ENCODE measurements around the gene STOX2.

The STOX2 gene

DNA sequence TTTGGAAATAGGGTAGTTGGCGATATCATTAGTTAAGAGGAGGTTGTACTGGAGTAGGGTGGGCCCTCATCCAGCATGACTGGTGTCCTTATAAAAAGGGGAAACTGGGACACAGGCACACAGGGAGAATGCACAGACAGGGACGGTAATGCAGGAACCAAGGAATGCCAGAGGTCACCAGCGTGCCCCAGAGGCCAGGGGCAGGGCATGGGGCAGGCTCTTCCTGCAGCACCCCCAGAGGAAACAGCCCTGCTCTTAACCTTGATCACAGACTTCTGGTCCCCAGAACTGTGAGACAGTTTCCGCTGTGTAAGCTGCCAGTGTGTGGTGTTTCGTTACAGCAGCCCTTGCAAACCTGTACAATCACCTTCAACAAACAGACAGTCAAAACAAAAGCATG, 15.9 kb upstream of the STOX2 start:
- no peak for DNase-seq

GRCh38 chr4:183897193-183897592, 7.9 kb upstream of the STOX2 start:
- no peak for DNase-seq

DNA sequence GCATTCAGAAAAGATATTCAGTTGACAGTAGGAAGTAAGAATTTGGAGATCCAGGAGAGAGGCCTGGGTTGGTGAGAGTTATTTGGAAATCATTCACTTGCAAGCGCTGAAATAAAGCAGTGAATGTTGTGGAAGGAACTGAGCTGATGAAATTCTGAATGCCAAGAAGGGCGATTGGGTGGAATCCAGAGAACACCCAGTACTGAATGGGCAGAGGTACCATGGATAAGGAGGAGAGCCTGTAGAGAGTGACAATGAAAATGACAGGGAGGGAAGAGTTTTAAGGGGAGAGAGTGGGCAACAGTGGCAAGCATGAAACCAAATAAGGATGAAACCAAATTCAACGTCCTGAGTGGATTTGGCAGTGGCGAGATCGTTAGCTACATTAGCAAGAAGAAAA, 6.7 kb upstream of the STOX2 start:
- no peak for DNase-seq

GRCh38 chr4:183903021-183903760, 1.9 kb upstream of the STOX2 start:
- DNase-seq, result no peak

GRCh38 chr4:183905593-183906488, 734 bp downstream of the STOX2 start:
- DNase-seq, result peak; percentile 7

GRCh38 chr4:183906489-183906738, 1.3 kb downstream of the STOX2 start:
- no peak for DNase-seq

- no peak for DNase-seq
These were observed 1.9 kb downstream of the STOX2 start for GRCh38 chr4:183906739-183907651.

- DNase-seq, result no peak
These were observed 3.0 kb downstream of the STOX2 start for GRCh38 chr4:183907871-183908683.

GRCh38 chr4:183909187-183909586, 4.1 kb downstream of the STOX2 start:
- no peak for DNase-seq

DNA sequence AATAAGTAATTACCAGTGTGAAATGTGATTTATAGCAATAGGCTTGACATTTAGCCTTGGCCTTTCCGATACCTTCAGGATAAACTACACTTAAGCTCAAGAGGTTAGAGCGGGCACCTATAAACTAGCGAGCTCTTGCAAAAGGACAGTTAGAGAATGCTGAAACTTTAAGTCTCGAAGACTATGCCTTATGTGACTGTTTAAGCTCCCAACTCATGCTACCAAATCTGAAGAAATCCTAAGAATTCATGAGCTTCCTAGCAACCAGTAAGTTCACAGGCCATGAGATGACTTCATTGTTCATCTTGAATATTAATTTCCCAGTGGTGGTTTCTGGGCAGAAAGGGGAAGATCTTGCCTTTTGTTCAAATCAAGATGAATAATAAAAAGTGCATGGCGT, 4.7 kb downstream of the STOX2 start:
- DNase-seq, result no peak

- DNase-seq, result no peak
These were observed 7.5 kb downstream of the STOX2 start for GRCh38 chr4:183912585-183912984.

DNA sequence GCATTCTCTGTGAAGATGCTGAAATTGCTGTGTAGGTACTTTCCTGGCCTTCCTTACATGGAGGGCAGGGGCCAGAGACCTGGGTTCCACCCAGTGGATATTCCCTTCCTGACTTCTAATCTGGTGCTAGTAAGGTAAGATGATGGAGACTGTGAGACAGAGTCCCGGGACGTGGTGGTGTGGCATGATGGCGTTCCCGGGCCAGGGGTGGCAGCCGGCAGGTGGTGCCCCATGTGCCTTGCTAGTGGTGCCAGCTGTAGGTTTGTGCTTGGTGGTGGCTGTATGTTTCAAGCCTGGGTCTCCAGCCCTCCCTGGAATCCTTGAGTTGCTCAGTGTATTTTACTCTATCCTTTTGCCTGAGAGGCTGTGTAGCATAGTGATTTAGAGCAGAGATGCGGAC, 10.9 kb downstream of the STOX2 start:
- DNase-seq, result no peak

- DNase-seq, result no peak
These were observed 13.6 kb downstream of the STOX2 start for GRCh38 chr4:183918696-183919095.

DNA sequence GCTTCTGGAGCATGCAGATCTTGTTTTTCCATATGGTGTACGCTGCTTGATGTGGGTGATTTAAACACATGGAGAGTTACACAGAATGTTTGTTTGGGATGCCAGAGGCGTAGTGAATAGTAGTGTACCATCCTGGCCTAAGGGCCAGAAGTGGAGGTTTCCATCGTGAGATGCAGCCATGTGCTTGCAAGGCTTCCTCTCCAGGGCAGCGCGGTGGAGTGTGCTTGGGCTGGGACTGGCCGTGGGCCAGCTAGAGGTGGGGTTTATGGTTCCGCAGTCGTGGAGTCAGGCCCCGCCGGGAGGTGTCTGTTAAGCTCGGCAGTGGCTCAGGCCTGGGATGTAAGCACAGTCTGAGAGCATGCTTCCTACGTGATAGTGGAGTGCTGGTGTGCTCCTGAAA, 14.0 kb downstream of the STOX2 start:
- DNase-seq, result no peak

- no peak for DNase-seq
These were observed 15.4 kb downstream of the STOX2 start for GRCh38 chr4:183920512-183920911.

GRCh38 chr4:183921335-183921734, 16.2 kb downstream of the STOX2 start:
- no peak for DNase-seq

GRCh38 chr4:183924362-183925044, 19.4 kb downstream of the STOX2 start:
- no peak for DNase-seq

DNA sequence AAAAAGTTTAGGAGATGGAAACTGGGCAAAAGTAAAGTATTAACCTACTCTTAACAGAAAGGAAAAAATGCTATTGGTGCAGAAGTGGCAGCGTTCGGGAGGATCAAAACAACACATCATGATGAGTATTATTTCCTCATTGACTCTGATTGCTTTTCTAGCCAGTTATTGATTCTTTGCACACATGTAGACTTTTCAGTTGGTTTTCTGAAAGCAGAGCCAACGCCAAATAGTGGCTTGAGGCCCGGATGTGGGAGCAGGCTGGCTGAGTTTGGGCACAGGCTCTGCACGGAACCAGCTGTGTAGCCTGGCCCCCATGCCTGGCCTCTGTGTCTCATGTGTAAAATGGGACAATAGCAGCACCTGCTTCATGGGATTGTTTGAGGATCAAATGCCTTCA, 21.8 kb downstream of the STOX2 start:
- no peak for DNase-seq

DNA sequence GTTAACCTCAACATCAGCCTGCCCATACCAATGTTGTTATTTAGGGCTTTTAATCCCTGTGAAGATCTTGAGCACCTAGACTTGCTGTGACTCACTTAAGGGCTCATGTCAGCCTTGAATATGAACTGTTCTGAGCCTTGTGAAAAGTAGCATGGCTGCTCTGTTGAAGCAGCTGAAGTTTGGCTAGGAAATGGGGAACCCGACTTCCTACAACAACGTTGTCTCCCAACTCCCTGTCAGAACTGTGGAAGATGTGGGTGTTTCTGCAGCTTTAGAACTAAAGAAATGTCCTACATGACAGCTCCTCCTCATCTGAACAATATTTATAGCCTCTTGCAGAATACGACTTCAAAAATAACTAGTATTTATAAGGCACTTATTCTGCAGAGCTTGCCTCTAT, 27.5 kb downstream of the STOX2 start:
- no peak for DNase-seq

GRCh38 chr4:183934761-183935160, 29.7 kb downstream of the STOX2 start:
- no peak for DNase-seq

- no peak for DNase-seq
These were observed 30.4 kb downstream of the STOX2 start for GRCh38 chr4:183935355-183936005.
